GM12892 (cell line): Measurements from ENCODE around the gene ERFE.
"Not testable (repeated sequence)": the region's sequence is repeated elsewhere in the genome, so short reads cannot be mapped to it uniquely, and the experiment has no call there.

Experiments
- DNase-seq: peaks from one replicate; pipeline ENCODE4 v3.0.0; 2011; ENCODE audit not compliant: insufficient read length
- FAIRE-seq: peaks from 2 replicates; lab custom pipeline; 2011; peaks lifted over from hg19 to GRCh38; lab: Jason Lieb, UNC
- POLR2A ChIP-seq: IDR thresholded peaks from 2 replicates; pipeline ENCODE4 v1.6.1; 2011; ENCODE audit warnings: low read depth, low read length, control low read depth
- POLR2AphosphoS5 ChIP-seq: IDR thresholded peaks from 2 replicates; pipeline ENCODE4 v1.6.1; 2011; ENCODE audit warnings: low read depth, low read length, control low read depth
- TAF1 ChIP-seq: IDR thresholded peaks from 2 replicates; pipeline ENCODE4 v1.6.1; 2011; ENCODE audit warnings: low read depth, mild to moderate bottlenecking, control low read depth, low read length, borderline replicate concordance

ERFE gene

GRCh38 chr2:238162846-238163441, 4.2 kb downstream of the ERFE start:
- FAIRE-seq (no peak), DNase-seq (no peak)
- TF ChIP-seq POLR2AphosphoS5 (no peak), TAF1 (no peak), POLR2A (no peak)

GRCh38 chr2:238163481-238164198, 4.9 kb downstream of the ERFE start:
- FAIRE-seq: no peak
- no peak for DNase-seq
- no peak for TF ChIP-seq POLR2A

- no peak for FAIRE-seq
- DNase-seq: no peak
- TF ChIP-seq POLR2A (no peak), POLR2AphosphoS5 (no peak), TAF1 (no peak)
Observed at GRCh38 chr2:238164906-238165287, 6.1 kb downstream of the ERFE start.

- no peak for DNase-seq
- FAIRE-seq: no peak
- TF ChIP-seq TAF1: no peak
- TF ChIP-seq POLR2A: no peak
- TF ChIP-seq POLR2AphosphoS5: no peak
Observed at GRCh38 chr2:238165288-238165921, 6.6 kb downstream of the ERFE start.

- FAIRE-seq (no peak), DNase-seq (no peak)
- TF ChIP-seq TAF1 (no peak), POLR2A (no peak), POLR2AphosphoS5 (no peak)
Observed at GRCh38 chr2:238166391-238167343, 7.9 kb downstream of the ERFE start.

- FAIRE-seq (no peak), DNase-seq (no peak)
- no peak for TF ChIP-seq POLR2AphosphoS5
- no peak for TF ChIP-seq TAF1
- TF ChIP-seq POLR2A: no peak
Observed at GRCh38 chr2:238167344-238167715, 8.6 kb downstream of the ERFE start.

GRCh38 chr2:238167761-238168160, 9.0 kb downstream of the ERFE start:
- no peak for FAIRE-seq
- DNase-seq: no peak
- TF ChIP-seq POLR2AphosphoS5 (no peak), TAF1 (no peak), POLR2A (no peak)

- no peak for DNase-seq
- TF ChIP-seq POLR2A (no peak; the same call in 1 of the 2 replicates), TAF1 (no peak), POLR2AphosphoS5 (no peak)
- FAIRE-seq: no peak
Observed at GRCh38 chr2:238168196-238169047, 9.7 kb downstream of the ERFE start.

GRCh38 chr2:238169048-238169707, 10.4 kb downstream of the ERFE start:
- no peak for DNase-seq
- no peak for FAIRE-seq
- TF ChIP-seq POLR2AphosphoS5: peak; percentile 13; the same call in 1 of the 2 replicates
- no peak for TF ChIP-seq POLR2A

GRCh38 chr2:238169708-238170251, 11.0 kb downstream of the ERFE start:
- TF ChIP-seq POLR2AphosphoS5 (no peak), TAF1 (no peak), POLR2A (no peak)
- FAIRE-seq (no peak), DNase-seq (no peak)

- TF ChIP-seq TAF1 (no peak), POLR2AphosphoS5 (no peak), POLR2A (no peak)
- FAIRE-seq (no peak), DNase-seq (no peak)
Observed at GRCh38 chr2:238170386-238171071, 11.8 kb downstream of the ERFE start.

GRCh38 chr2:238171072-238171431, 12.3 kb downstream of the ERFE start:
- not testable (repeated sequence) for FAIRE-seq, DNase-seq
